ENCODE results near the gene AKNA.

AKNA gene

DNA sequence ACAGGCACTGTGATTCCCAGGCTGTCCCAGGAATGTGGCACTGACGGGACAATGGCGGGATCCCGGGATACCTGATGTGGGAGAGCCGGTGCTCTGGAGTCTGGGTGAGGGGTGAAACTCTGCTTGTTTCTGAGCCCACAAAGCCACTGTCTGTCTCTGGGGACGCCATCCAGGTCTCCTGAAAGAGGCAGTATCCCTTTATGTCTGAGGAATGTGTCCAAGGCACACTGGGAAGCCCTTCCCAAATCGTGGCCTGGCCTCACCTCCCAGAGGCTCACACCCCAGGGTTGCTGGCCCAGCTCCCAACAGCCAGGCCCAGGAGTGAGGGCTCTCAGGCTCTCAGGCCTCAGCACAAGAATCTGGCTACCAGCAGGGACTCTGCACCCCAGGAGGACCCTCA, 31.0 kb downstream of the AKNA start:
- H3K27me3 ChIP-seq (ENCODE audit: control insufficient read depth in 5 of 5, insufficient read depth in 4 of 5, low read length in 5 of 5), result no peaks in the 10 kb centered on the region
- no peak overlapping the region for H3K4me3 ChIP-seq (ENCODE audit: low read depth in 1 of 5, low read length in 5 of 5)
- H3K9me3 ChIP-seq (ENCODE audit: control insufficient read depth in 5 of 5, low read length in 5 of 5), result no peaks in the 10 kb centered on the region
- peaks cover 0 to 14% (median 9%) of the 10 kb centered on the region in 5 donors for H3K4me1 ChIP-seq (ENCODE audit: control insufficient read depth in 5 of 5, insufficient read depth in 5 of 5, low read length in 5 of 5)
- H3K27ac ChIP-seq (ENCODE audit: low read depth, low read length), result no peak overlapping the region
- peaks cover 15 to 94% (median 79%) of the 10 kb centered on the region in 5 donors for H3K36me3 ChIP-seq (ENCODE audit: control insufficient read depth in 5 of 5, insufficient read depth in 5 of 5, low read length in 5 of 5)
- H3K9ac ChIP-seq (ENCODE audit: low read length in 5 of 5), result peak overlapping the region in 1 of 5 donors; percentile 2

DNA sequence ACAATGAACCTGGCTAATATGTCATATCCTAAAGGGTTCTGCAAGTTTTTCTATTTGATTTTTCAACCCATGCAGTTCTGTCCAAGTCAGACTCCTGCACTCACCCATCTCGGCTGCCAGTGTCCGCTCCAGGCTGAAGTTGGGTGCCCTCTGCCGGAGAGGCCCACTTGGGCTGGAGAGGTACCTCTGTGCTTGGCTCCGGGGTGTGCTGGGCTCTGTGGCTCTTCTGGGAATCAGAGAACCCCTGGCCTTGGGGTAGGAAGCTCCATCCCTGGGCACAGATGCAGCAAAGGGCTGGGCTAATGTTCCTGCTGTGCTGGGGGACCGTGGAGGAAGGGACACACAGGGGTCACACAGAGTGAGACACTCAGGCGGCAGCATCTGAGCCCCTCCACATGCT, 32.0 kb downstream of the AKNA start:
- peaks cover 0 to 14% (median 9%) of the 10 kb centered on the region in 5 donors for H3K4me1 ChIP-seq (ENCODE audit: control insufficient read depth in 5 of 5, insufficient read depth in 5 of 5, low read length in 5 of 5)
- no peaks in the 10 kb centered on the region for H3K27me3 ChIP-seq (ENCODE audit: control insufficient read depth in 5 of 5, insufficient read depth in 4 of 5, low read length in 5 of 5)
- H3K36me3 ChIP-seq (ENCODE audit: control insufficient read depth in 5 of 5, insufficient read depth in 5 of 5, low read length in 5 of 5), result peaks cover 12 to 90% (median 75%) of the 10 kb centered on the region in 5 donors
- H3K9ac ChIP-seq (ENCODE audit: low read length in 5 of 5), result no peak overlapping the region
- H3K9me3 ChIP-seq (ENCODE audit: control insufficient read depth in 5 of 5, low read length in 5 of 5), result no peaks in the 10 kb centered on the region
- H3K27ac ChIP-seq (ENCODE audit: low read depth, low read length), result no peak overlapping the region
- H3K4me3 ChIP-seq (ENCODE audit: low read depth in 1 of 5, low read length in 5 of 5), result no peak overlapping the region

DNA sequence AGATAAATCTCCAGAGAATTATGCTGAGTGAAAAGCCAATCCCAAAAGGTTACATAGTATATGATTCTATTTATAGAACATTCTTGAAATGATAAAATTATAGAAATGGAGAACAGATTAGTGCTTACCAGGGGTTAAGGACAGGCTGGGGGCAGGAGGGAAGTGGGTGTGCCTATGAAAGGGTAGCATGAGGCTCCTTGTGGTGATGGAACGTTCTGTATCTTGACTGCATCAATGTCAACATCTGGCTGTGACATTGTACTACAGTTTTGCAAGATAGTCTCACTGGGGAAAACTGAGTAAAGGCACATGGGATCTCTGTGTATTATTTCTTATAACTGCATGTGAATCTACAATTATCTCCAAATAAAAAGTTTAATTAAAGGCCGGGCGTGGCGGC, 35.9 kb downstream of the AKNA start:
- Histone ChIP-seq H3K27ac (ENCODE audit: low read depth, low read length) (no peak overlapping the region), H3K4me1 (ENCODE audit: control insufficient read depth in 5 of 5, insufficient read depth in 5 of 5, low read length in 5 of 5) (peaks cover 0 to 20% (median 13%) of the 10 kb centered on the region in 5 donors), H3K9me3 (ENCODE audit: control insufficient read depth in 5 of 5, low read length in 5 of 5) (no peaks in the 10 kb centered on the region), H3K4me3 (ENCODE audit: low read depth in 1 of 5, low read length in 5 of 5) (no peak overlapping the region), H3K9ac (ENCODE audit: low read length in 5 of 5) (no peak overlapping the region), H3K27me3 (ENCODE audit: control insufficient read depth in 5 of 5, insufficient read depth in 4 of 5, low read length in 5 of 5) (no peaks in the 10 kb centered on the region), H3K36me3 (ENCODE audit: control insufficient read depth in 5 of 5, insufficient read depth in 5 of 5, low read length in 5 of 5) (peaks cover 6 to 91% (median 76%) of the 10 kb centered on the region in 5 donors)

DNA sequence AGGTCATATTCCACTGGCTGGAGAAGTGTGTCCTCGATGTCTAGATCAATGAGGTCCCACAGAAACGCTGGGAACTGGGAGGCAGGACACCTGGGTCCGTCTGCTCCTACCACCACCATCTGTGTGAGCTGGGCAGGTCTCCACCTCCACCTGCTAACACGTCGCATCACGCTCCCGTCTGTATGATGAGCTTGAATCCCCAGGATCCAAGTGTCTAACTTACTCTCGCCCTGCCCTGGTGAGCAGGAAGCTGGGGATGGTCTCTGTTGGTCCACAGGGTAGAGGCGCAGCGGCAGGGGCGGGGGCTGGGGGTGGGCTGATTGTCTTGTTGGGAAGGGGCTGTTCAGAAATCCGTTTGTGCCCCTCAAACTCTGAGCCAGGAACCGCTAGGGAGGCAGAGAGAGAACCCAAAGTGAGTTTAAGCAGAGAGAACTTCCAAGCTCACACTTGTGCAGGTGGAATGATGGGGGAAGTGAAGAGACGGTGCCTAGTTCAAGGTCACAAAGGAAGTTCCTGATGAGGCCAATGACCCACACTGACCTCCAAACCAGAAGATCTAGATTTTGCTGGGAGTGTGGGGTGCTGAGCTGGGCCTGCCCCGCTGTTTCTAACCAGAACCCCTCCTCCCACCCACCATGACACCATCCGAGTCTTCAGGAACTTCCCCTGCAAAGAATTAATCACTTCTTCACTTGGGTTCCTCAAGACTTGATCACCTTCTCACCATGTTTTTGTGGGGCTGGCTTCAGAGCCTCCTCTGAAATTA, 37.0 kb downstream of the AKNA start:
- Histone ChIP-seq H3K9me3 (ENCODE audit: control insufficient read depth in 5 of 5, low read length in 5 of 5) (no peaks in the 10 kb centered on the region), H3K36me3 (ENCODE audit: control insufficient read depth in 5 of 5, insufficient read depth in 5 of 5, low read length in 5 of 5) (peaks cover 10 to 91% (median 76%) of the 10 kb centered on the region in 5 donors), H3K27ac (ENCODE audit: low read depth, low read length) (no peak overlapping the region)

DNA sequence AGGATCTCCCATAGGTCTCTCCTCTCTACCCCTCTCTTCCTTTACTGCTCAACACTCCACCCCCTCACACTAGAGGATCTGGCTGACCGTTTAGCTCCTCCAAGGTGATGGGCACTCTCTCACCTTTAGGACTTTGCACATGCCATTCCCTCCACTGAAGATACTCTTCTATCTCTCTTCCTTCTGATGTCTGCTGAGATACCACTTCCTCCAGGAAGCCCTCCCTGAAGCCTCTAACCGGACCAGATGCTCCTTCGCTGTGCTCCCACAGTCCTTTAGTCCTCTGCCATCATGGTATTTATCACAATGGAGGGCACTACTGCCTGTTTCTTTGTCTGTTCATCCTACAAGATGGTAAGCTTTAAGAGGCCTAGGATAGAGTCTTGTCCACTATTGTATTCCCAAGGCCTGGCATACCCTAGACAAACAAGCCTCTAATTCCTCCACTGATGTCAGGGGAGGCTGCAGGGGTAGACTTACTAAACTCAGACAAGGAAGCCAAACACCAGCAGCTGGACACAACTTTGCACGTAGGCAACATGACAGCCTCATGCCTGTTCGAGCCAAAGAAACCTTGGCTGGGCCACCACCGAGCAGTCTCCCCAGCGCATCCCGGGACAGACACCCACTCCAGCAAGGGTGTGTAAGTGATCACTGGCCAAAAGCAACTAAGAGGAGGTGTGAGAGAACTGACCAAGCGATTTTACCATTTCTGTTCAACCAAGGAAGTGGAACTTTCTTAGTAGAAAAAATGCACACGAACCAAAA, 37.9 kb downstream of the AKNA start:
- no peaks in the 10 kb centered on the region for H3K9me3 ChIP-seq (ENCODE audit: control insufficient read depth in 5 of 5, low read length in 5 of 5)
- H3K4me3 ChIP-seq (ENCODE audit: low read depth in 1 of 5, low read length in 5 of 5), result no peak overlapping the region
- H3K27ac ChIP-seq (ENCODE audit: low read depth, low read length), result peak overlapping the region; percentile 46
- peaks cover 10 to 91% (median 77%) of the 10 kb centered on the region in 5 donors for H3K36me3 ChIP-seq (ENCODE audit: control insufficient read depth in 5 of 5, insufficient read depth in 5 of 5, low read length in 5 of 5)
- H3K27me3 ChIP-seq (ENCODE audit: control insufficient read depth in 5 of 5, insufficient read depth in 4 of 5, low read length in 5 of 5), result no peaks in the 10 kb centered on the region
- H3K9ac ChIP-seq (ENCODE audit: low read length in 5 of 5), result no peak overlapping the region
- peaks cover 0 to 18% (median 8%) of the 10 kb centered on the region in 5 donors for H3K4me1 ChIP-seq (ENCODE audit: control insufficient read depth in 5 of 5, insufficient read depth in 5 of 5, low read length in 5 of 5)

More for the DNA sequence above, 37.0 kb downstream of the AKNA start:
- Histone ChIP-seq H3K9ac (ENCODE audit: low read length in 5 of 5) (no peak overlapping the region), H3K27me3 (ENCODE audit: control insufficient read depth in 5 of 5, insufficient read depth in 4 of 5, low read length in 5 of 5) (no peaks in the 10 kb centered on the region), H3K4me3 (ENCODE audit: low read depth in 1 of 5, low read length in 5 of 5) (no peak overlapping the region), H3K4me1 (ENCODE audit: control insufficient read depth in 5 of 5, insufficient read depth in 5 of 5, low read length in 5 of 5) (peaks cover 0 to 18% (median 8%) of the 10 kb centered on the region in 5 donors)

DNA sequence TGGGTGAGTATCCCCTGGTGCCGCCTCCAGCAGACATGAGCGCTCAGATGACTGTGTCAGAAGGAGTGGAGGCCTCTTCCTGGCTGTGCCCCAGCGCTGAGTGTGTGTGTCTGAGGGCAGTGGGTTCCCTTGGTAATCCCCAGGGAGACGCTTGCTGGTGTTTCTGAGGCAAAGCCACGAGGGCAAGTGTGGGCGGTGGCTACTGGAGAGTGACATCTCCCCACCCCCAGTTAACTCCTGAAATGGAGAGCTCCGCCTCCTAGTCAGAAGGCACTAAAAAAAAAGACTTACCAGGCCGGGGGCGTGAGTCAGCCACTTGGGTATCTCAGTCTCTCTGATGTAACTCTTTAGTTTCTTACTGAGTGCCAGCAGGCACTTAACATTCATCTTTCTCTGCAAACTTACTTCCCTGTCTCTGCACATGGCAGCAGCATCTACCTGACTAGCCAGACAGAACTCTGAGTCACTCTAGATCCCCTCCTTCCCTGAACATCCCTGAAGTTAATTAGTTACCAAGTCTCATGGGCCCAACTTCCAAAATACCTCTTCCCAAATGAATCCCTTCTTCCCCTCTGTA, 38.8 kb downstream of the AKNA start:
- Histone ChIP-seq H3K36me3 (ENCODE audit: control insufficient read depth in 5 of 5, insufficient read depth in 5 of 5, low read length in 5 of 5) (peaks cover 14 to 94% (median 83%) of the 10 kb centered on the region in 5 donors), H3K4me1 (ENCODE audit: control insufficient read depth in 5 of 5, insufficient read depth in 5 of 5, low read length in 5 of 5) (peaks cover 0 to 18% (median 8%) of the 10 kb centered on the region in 5 donors), H3K27ac (ENCODE audit: low read depth, low read length) (peak overlapping the region; percentile 46), H3K27me3 (ENCODE audit: control insufficient read depth in 5 of 5, insufficient read depth in 4 of 5, low read length in 5 of 5) (no peaks in the 10 kb centered on the region), H3K9ac (ENCODE audit: low read length in 5 of 5) (no peak overlapping the region), H3K4me3 (ENCODE audit: low read depth in 1 of 5, low read length in 5 of 5) (no peak overlapping the region), H3K9me3 (ENCODE audit: control insufficient read depth in 5 of 5, low read length in 5 of 5) (no peaks in the 10 kb centered on the region)

DNA sequence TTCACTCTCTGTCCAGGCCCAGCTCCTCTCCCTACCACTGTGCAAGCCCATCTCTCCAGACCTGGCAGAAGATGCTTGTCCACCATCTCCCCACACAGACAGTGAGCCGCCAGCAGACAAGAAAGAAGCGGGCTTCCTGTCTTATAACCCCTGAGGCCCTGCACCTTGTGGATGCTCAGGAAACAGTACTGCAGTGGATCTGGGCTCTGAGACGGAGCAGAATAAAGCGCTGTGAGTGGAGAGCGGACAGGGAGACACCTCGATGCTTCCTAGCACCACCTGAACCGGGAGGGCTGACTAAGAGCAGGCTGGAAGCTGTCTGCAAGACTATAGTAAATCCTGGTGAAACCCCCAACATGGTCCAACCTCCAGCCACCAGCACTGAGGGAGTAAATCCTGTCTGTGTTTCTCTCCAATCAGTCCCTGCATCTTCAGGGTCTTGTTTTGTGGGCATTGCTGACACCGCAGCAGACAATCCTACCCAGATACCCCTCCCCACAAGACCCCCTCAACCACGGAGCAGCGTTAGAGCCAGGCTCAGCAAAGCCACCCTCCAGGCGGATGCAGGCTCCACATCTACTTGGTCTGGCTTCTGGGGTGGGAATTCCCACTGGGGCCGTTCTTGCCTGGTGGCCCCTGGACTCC, 39.4 kb downstream of the AKNA start:
- peak overlapping the region; percentile 41 for H3K27ac ChIP-seq (ENCODE audit: low read depth, low read length)
- H3K27me3 ChIP-seq (ENCODE audit: control insufficient read depth in 5 of 5, insufficient read depth in 4 of 5, low read length in 5 of 5), result no peaks in the 10 kb centered on the region
- H3K9ac ChIP-seq (ENCODE audit: low read length in 5 of 5), result no peak overlapping the region
- no peaks in the 10 kb centered on the region for H3K9me3 ChIP-seq (ENCODE audit: control insufficient read depth in 5 of 5, low read length in 5 of 5)
- peaks cover 0 to 18% (median 8%) of the 10 kb centered on the region in 5 donors for H3K4me1 ChIP-seq (ENCODE audit: control insufficient read depth in 5 of 5, insufficient read depth in 5 of 5, low read length in 5 of 5)
- H3K36me3 ChIP-seq (ENCODE audit: control insufficient read depth in 5 of 5, insufficient read depth in 5 of 5, low read length in 5 of 5), result peaks cover 13 to 94% (median 83%) of the 10 kb centered on the region in 5 donors
- no peak overlapping the region for H3K4me3 ChIP-seq (ENCODE audit: low read depth in 1 of 5, low read length in 5 of 5)

DNA sequence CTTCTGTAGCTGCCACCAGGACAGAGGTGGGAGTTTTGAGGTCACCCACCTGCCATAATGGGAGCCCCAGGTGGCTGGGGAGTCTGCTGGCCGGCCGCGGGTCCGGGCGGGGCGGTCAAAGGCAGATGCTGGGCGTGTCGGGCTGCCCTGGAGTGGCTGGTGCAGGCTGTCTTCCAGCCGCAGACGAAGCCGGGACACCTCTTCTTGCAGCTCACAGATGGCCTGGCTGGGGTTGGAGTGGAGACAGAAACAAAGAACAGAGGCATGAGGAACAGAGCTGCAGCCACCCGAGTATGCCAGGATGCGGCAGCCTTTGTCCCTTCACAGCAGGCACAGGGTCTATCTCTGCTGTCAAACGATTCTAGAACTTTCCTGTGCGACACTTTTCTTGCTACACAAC, 40.1 kb downstream of the AKNA start:
- H3K36me3 ChIP-seq (ENCODE audit: control insufficient read depth in 5 of 5, insufficient read depth in 5 of 5, low read length in 5 of 5), result peaks cover 16 to 96% (median 89%) of the 10 kb centered on the region in 5 donors
- H3K9me3 ChIP-seq (ENCODE audit: control insufficient read depth in 5 of 5, low read length in 5 of 5), result no peaks in the 10 kb centered on the region
- peaks cover 0 to 18% (median 8%) of the 10 kb centered on the region in 5 donors for H3K4me1 ChIP-seq (ENCODE audit: control insufficient read depth in 5 of 5, insufficient read depth in 5 of 5, low read length in 5 of 5)
- H3K4me3 ChIP-seq (ENCODE audit: low read depth in 1 of 5, low read length in 5 of 5), result no peak overlapping the region
- no peak overlapping the region for H3K9ac ChIP-seq (ENCODE audit: low read length in 5 of 5)
- H3K27ac ChIP-seq (ENCODE audit: low read depth, low read length), result peak overlapping the region; percentile 41
- H3K27me3 ChIP-seq (ENCODE audit: control insufficient read depth in 5 of 5, insufficient read depth in 4 of 5, low read length in 5 of 5), result no peaks in the 10 kb centered on the region

DNA sequence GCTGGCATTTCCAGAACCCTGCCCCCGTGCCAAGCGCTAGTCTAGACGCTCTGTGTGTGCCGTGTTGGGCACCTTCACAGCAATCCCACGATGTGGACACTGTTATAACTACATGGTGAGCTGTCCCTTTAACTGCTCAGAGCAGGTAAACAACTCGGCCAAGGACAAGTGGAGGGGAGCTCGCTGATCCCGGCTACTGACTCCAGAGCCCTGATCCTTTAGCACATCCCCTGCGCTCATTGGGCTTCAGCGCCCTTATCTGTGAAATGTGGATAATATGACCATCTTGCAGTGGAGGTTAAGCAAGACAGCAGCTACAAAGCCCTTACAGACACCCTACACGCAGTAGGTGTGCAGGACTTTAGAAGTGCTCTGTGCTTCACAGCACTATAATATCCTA, 41.6 kb downstream of the AKNA start:
- H3K9ac ChIP-seq (ENCODE audit: low read length in 5 of 5), result no peak overlapping the region
- no peak overlapping the region for H3K27ac ChIP-seq (ENCODE audit: low read depth, low read length)
- peaks cover 16 to 99% (median 96%) of the 10 kb centered on the region in 5 donors for H3K36me3 ChIP-seq (ENCODE audit: control insufficient read depth in 5 of 5, insufficient read depth in 5 of 5, low read length in 5 of 5)
- H3K4me1 ChIP-seq (ENCODE audit: control insufficient read depth in 5 of 5, insufficient read depth in 5 of 5, low read length in 5 of 5), result peaks cover 0 to 14% (median 8%) of the 10 kb centered on the region in 5 donors
- no peaks in the 10 kb centered on the region for H3K9me3 ChIP-seq (ENCODE audit: control insufficient read depth in 5 of 5, low read length in 5 of 5)
- H3K4me3 ChIP-seq (ENCODE audit: low read depth in 1 of 5, low read length in 5 of 5), result no peak overlapping the region
- no peaks in the 10 kb centered on the region for H3K27me3 ChIP-seq (ENCODE audit: control insufficient read depth in 5 of 5, insufficient read depth in 4 of 5, low read length in 5 of 5)

Measured in subcutaneous abdominal adipose tissue (tissue), 5 donors.